ENCODE data around the gene P2RY2. TPM values are rescaled to one million over a fixed set of nuclear protein-coding genes. Genes with fewer than 3 reads are reported as not detected.

P2RY2 gene
- polyA plus RNA-seq, 4 donors: 0.07 to 0.84 (median 0.62) TPM

GRCh38 chr11:73239571-73240189 is 21.6 kb downstream of the P2RY2 start:
- no peak for DNase-seq (ENCODE audit: low read depth in 4 of 4, low spot score in 3 of 4)

- no peak for DNase-seq (ENCODE audit: low read depth in 4 of 4, low spot score in 3 of 4)
Observed at GRCh38 chr11:73240190-73240781, 22.2 kb downstream of the P2RY2 start.

- DNase-seq (ENCODE audit: low read depth in 4 of 4, low spot score in 3 of 4): no peak
Observed at GRCh38 chr11:73241300-73241699, 23.2 kb downstream of the P2RY2 start.

- peak in 3 of 4 donors; percentile 53 to 71 (median 63) for DNase-seq (ENCODE audit: low read depth in 4 of 4, low spot score in 3 of 4)
Observed at GRCh38 chr11:73242251-73243092, 24.4 kb downstream of the P2RY2 start.

- DNase-seq (ENCODE audit: low read depth in 4 of 4, low spot score in 3 of 4): no peak
Observed at GRCh38 chr11:73243093-73243485, 25.0 kb downstream of the P2RY2 start.

GRCh38 chr11:73244589-73245240 is 26.6 kb downstream of the P2RY2 start:
- no peak for DNase-seq (ENCODE audit: low read depth in 4 of 4, low spot score in 3 of 4)

- DNase-seq (ENCODE audit: low read depth in 4 of 4, low spot score in 3 of 4): no peak
Observed at GRCh38 chr11:73245461-73245860, 27.4 kb downstream of the P2RY2 start.

GRCh38 chr11:73246303-73246702 is 28.2 kb downstream of the P2RY2 start:
- no peak for DNase-seq (ENCODE audit: low read depth in 4 of 4, low spot score in 3 of 4)

GRCh38 chr11:73248526-73249185 is 30.6 kb downstream of the P2RY2 start:
- no peak for DNase-seq (ENCODE audit: low read depth in 4 of 4, low spot score in 3 of 4)

GRCh38 chr11:73249304-73249703 is 31.2 kb downstream of the P2RY2 start:
- DNase-seq (ENCODE audit: low read depth in 4 of 4, low spot score in 3 of 4): no peak

GRCh38 chr11:73249853-73250783 is 32.0 kb downstream of the P2RY2 start:
- DNase-seq (ENCODE audit: low read depth in 4 of 4, low spot score in 3 of 4): no peak

- no peak for DNase-seq (ENCODE audit: low read depth in 4 of 4, low spot score in 3 of 4)
Observed at GRCh38 chr11:73252577-73253191, 34.6 kb downstream of the P2RY2 start.

- peak; percentile 56 to 68 (median 62) for DNase-seq (ENCODE audit: low read depth in 4 of 4, low spot score in 3 of 4)
Observed at GRCh38 chr11:73257342-73258103, 39.4 kb downstream of the P2RY2 start.

GRCh38 chr11:73258104-73259035 is 40.3 kb downstream of the P2RY2 start:
- DNase-seq (ENCODE audit: low read depth in 4 of 4, low spot score in 3 of 4): no peak

- no peak for DNase-seq (ENCODE audit: low read depth in 4 of 4, low spot score in 3 of 4)
Observed at GRCh38 chr11:73259406-73260126, 41.5 kb downstream of the P2RY2 start.

- DNase-seq (ENCODE audit: low read depth in 4 of 4, low spot score in 3 of 4): no peak
Observed at GRCh38 chr11:73260127-73260457, 42.0 kb downstream of the P2RY2 start.

All from left renal pelvis (tissue), 4 donors.